Hypothalamus (tissue), 51 donors: Measurements from ENCODE around the gene RPUSD3.

ENCODE experiments used
- DNase-seq, 51 donors: peaks; one replicate each; lab custom pipeline; 2025; lab: John Stamatoyannopoulos, UW

Gene RPUSD3

GRCh38 chr3:9808345-9809037 lies 35.3 kb downstream of the RPUSD3 start:
- no peak for DNase-seq

DNA sequence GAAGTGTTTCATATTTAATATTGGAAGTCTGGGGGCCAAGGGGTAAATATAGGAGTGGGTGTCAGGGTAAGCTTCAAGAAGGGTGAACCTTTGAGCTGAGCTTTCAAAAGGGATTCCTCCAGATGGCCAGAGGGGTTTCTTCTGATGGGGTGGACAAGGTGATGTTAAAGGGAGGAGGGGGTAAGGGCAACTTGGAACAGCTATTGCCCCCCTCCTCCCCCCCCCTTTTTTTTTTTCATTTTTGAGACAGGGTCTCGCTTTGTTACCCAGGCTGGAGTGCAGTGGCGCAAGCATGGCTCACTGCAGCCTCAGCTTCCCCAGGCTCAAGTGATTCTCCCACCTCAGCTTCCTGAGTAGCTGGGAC lies 35.8 kb downstream of the RPUSD3 start:
- no peak for DNase-seq

DNA sequence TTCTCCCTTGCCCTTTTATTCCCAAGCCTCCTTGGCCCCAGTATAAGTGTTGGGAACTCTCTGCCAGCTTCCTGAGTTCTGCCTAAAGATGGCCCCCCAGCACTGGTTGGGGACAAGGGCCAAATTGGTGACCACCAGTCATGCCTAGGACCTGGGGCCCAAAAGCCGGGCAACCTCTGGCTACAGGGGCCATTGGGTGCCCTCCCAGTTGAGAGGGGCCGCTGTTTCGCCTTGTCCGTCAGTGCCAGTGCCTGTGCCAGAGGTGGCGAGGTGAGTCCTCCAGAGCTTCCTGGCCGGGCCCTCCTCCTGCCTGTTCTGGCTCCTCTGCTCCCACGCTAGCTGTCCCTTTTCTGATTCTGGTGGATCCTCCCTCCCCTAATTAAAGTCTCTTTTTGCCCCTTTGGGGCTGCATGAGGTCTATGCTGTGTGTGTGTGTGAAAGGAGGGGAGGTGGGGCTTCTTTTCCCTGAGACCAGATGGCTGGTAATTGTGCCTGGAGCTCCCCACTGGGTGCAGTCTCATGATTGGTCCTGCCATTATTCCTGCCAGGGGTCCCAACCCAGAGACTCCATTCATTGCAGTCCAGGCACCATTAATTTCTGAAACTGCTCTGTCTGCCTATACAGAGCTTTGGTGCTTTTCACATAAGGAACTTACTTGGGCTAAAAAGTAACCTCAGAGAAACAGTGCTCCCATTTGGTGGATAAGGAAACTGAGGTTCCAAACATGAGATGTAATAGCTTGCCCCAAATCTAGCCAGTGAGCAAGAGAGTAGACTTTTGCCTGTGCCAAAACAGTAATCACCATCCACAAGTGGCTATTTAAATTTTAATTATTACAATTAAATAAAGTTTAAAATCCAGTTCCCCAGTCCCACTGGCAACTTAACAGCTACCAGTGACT lies 36.9 kb downstream of the RPUSD3 start:
- no peak for DNase-seq

DNA sequence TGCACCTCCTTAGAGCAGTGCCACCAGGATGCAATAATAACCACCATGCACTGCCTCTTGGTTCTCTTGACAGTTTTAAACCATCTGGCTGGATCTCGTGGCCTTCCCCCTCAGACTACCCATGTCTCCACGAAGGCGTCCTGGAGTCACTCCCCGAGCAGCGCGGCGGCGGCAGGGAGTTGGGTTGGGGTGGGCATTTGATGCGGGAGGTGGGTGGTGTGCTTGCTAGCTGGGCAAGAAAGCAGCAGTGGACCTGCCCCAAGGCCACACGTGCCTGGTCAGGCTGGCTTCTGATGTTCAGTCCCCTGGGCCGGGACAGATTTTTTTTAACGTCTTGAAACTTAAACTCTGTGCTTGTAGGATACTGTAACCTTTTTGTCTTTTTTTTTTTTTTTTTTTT lies 37.7 kb downstream of the RPUSD3 start:
- DNase-seq = no peak

- DNase-seq = no peak
Observed at GRCh38 chr3:9804996-9805395, 38.8 kb downstream of the RPUSD3 start.

- peak in 1 of 51 donors; percentile 58 for DNase-seq
Observed at GRCh38 chr3:9803494-9803893, 40.3 kb downstream of the RPUSD3 start.

- no peak for DNase-seq
Observed at GRCh38 chr3:9800529-9800928, 43.3 kb downstream of the RPUSD3 start.

GRCh38 chr3:9797196-9797945 lies 46.4 kb downstream of the RPUSD3 start:
- no peak for DNase-seq

GRCh38 chr3:9795207-9795606 lies 48.6 kb downstream of the RPUSD3 start:
- no peak for DNase-seq

DNA sequence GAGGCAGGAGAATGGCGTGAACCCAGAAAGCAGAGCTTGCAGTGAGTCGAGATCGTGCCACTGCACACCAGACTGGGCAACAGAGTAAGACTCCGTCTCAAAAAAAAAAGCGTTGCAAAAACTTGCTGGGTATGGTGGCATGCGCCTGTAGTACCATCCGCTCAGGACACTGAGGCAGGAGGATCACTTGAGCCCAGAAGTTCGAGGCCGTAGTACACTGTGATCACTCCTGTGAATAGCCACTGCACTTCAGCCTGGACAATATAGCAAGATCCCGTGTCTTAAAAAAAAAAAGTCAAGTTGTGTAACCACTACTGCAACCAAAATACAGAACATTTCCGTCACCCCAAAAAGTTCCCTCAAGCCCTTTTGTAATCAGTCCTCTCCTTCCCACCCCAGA lies 49.4 kb downstream of the RPUSD3 start:
- DNase-seq = no peak

GRCh38 chr3:9793161-9793781 lies 50.5 kb downstream of the RPUSD3 start:
- no peak for DNase-seq

DNA sequence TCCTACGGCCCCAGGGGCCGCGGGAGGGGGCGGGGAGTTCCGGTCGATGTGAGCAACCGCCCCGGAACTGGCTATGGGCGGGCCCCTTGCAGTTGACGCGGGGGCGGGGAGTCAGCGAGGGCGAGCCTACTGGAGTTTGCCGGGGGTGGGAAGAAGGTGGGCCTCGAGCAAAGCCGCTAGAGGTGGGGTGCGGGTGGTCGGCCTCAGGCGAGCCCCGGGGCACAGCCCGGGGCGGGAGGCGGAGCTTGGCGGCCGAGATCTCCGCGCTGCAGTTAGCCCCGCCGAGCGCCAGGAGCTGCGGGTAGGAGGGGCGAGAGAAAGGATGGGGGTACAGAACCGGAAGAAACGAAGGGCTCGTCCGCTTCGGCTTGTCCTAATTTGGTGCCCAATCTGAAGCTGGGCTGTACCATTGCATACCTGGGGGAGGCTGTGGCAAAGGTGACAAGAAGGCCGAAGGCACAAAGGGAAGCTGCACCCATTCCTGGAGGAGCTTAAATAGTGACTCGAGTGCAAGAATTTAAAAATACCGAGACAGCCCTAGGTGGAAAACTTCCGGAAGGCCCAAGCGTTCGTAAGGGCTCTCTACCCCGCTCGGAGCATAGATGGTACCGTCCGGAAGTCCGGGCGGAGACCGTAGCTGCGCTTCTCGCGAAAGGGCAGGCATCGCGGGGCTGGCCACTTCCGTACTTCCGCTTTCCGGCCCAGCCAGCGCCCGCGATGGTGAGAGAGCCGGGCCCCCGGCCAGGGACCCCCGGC lies 51.2 kb downstream of the RPUSD3 start, which contains the start of the genes ARPC4 and TADA3:
TSS of gene ARPC4 (plus strand) at position 678 of the 756 bp plus-strand sequence. CDS start at position 718, 40 bp downstream.
TSS of gene TADA3 (minus strand) at position 69 of the 756 bp plus-strand sequence. CDS start 1,007 bp downstream, outside the sequence.
- DNase-seq = peak; percentile 78 to 98 (median 91)

GRCh38 chr3:9791790-9792404 lies 51.9 kb downstream of the RPUSD3 start:
- no peak for DNase-seq

DNA sequence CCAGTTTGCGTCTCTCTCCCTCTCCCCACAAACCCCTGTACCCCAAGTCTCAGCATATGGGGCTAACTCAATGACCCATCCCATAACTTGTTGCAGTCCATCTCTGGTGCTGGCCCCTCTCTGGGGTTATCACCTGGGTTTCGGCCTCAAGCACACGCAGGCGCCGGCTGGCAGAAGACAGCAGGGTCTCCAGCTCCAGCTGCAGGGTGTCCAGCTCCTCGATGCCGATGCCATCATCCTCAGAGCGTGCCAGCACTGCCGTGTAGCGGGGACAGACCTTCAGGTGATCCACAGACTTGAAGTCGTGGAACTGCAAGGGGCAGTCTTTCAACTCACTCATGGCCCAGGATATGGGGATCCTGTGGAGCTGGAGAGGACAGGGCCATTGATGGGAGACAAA lies 52.7 kb downstream of the RPUSD3 start:
- DNase-seq = no peak
